GM19023 (cell line): ENCODE measurements around the gene RGS19.
"Not testable (repeated sequence)": the region's sequence is repeated elsewhere in the genome, so short reads cannot be mapped to it uniquely, and the experiment has no call there.

ENCODE experiments used
- ATAC-seq: cut with Tn5 transposase; IDR thresholded peaks from one replicate; pipeline ENCODE4 v1.9.1; 2021; ENCODE audit warnings: mild to moderate bottlenecking, moderate library complexity; ENCODE audit not compliant: unreplicated experiment

Gene RGS19, protein sequence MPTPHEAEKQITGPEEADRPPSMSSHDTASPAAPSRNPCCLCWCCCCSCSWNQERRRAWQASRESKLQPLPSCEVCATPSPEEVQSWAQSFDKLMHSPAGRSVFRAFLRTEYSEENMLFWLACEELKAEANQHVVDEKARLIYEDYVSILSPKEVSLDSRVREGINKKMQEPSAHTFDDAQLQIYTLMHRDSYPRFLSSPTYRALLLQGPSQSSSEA

GRCh38 chr20:64079273-64080012 is at the start of gene RGS19:
Gene RGS19, minus strand, starts transcription at chr20:64079518. Its CDS starts 2,632 bp downstream, at chr20:64076886.
- peak; percentile 46 for ATAC-seq

DNA sequence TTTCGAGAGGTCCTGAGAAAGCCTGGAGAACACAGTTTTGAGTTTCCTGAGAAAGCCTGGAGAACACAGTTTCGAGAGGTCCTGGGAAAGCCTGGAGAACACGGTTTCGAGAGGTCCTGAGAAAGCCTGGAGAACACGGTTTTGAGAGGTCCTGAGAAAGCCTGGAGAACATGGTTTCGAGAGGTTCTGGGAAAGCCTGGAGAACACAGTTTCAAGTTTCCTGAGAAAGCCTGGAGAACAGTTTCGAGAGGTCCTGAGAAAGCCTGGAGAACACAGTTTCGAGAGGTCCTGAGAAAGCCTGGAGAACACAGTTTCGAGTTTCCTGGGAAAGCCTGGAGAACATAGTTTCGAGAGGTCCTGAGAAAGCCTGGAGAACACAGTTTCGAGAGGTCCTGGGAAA is 44.2 kb upstream of the RGS19 start:
- not testable (repeated sequence) for ATAC-seq

- not testable (repeated sequence) for ATAC-seq
Measured at GRCh38 chr20:64122927-64123326, 43.6 kb upstream of the RGS19 start.

- ATAC-seq: no peak
Measured at GRCh38 chr20:64121586-64121985, 42.3 kb upstream of the RGS19 start.

DNA sequence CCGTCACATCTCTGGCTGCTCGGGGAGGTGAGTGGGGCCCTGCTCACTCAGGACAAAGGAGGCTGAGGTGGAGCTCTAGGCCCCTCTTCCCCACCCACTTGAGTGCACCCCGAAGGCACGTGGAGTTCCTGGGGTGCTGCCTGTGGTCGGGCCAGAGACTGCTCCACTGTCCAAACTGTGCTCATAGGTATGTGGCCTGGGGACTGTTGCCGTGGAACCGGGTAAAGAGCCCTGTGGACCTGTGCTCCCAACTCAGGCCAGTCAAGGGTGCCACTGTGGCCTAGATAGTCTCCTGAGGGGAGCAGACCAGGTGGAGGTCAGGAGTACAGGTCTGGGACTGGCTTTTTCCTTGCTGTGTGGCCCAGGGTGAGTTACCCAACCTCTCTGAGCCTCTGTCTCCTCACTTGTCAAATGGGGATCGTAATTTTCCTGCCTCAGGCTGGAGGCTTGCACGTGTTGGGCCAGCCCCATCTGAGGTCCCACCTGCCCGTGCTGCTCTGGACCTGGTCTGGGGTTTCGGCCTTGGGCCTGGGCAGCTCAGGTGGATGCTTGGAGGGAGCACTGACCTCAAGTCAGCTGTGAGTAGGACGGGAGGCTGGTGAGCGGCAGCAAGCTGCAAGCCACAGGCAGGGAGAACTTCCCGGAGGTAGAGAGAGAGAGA is 40.5 kb upstream of the RGS19 start:
- no peak for ATAC-seq

- ATAC-seq: no peak
Measured at GRCh38 chr20:64119301-64119680, 40.0 kb upstream of the RGS19 start.

GRCh38 chr20:64117432-64117777 is 38.1 kb upstream of the RGS19 start:
- not testable (repeated sequence) for ATAC-seq

DNA sequence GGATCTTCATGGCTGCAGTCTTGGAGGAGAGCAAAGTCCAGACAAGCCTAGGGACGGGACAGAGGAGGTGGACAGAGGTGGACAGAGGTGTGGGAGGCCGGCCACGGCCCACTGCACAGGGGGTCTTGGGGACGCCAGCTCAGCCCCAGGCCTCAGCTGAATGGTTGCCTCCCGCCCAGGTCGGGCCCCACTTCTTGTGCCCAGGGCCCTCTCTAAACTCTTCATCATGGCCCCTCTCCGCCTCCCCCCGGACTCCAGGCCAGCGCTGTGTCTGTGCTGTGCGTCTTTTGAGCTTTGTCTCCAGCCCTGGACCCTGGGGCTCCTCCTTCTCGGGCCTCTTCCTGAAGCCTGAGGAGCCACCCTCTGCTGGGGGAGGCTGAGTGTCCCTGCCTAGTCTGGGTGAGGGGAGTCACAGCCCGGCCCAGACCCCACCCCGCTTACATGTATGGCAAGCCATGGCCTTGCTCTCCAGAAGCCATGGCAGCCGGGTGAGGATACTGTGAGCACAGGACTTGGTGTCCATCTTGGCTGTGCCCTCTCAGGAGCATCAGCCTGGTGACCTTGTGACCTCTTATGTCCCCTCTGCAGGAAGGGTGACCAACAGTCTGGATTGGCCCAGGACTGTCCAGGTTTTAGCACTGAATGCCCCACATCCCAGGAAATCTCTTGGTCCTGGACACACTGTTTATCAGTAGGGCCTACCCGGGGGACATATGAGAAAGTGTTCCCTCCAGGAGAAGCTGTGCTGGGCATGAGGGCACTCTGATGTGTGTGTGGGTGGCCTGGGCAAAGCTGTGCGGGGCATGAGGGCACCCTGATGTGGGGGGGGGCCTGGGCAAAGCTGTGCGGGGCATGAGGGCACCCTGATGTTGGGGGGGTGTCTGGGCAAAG is 37.5 kb upstream of the RGS19 start:
- no peak for ATAC-seq

- ATAC-seq: no peak
Measured at GRCh38 chr20:64116016-64116415, 36.7 kb upstream of the RGS19 start.

GRCh38 chr20:64115171-64115911 is 36.0 kb upstream of the RGS19 start:
- ATAC-seq: no peak

GRCh38 chr20:64114356-64114971 is 35.1 kb upstream of the RGS19 start:
- no peak for ATAC-seq

- ATAC-seq: no peak
Measured at GRCh38 chr20:64113796-64114355, 34.6 kb upstream of the RGS19 start.

- no peak for ATAC-seq
Measured at GRCh38 chr20:64113444-64113775, 34.1 kb upstream of the RGS19 start.

GRCh38 chr20:64112691-64113443 is 33.5 kb upstream of the RGS19 start:
- ATAC-seq: no peak

DNA sequence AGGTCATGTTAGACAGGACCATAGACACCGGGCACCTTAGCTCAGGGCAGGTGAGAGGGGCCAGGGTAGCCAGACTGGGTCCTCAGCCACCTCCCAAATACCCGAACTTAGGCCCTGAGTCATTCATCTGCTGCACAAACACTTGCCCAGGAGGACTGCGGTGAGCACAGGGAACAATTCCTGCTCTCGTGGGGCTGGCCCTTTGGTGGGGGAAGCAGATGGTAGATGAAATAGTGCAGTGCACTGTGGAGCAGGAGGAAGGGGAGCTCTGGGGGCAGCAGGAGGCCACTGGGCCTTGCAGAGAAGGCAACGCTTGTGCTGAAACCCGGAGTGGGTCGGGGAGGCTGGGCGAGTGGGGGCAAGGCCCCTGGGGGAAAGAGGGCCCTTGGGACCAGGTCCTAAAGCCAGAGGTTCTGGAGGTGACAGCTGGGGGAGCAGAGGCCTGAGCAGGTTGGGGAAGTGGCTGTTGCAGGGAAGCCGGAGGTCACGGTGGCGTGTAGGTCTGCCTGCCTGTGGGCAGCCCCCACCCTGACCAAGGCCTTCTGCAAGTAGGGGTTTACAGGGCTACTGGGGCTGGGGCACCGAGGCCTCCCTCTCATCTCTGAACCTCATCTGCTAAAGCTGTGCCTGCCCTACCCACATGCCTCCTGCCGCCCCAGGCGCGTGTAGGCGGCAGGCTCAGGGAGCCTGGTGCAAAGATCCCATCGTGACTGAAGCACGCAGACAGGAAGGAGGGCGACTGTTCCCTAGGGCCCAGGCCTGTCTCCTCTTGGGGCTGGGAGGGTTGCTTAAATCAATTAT is 32.7 kb upstream of the RGS19 start:
- ATAC-seq: no peak

DNA sequence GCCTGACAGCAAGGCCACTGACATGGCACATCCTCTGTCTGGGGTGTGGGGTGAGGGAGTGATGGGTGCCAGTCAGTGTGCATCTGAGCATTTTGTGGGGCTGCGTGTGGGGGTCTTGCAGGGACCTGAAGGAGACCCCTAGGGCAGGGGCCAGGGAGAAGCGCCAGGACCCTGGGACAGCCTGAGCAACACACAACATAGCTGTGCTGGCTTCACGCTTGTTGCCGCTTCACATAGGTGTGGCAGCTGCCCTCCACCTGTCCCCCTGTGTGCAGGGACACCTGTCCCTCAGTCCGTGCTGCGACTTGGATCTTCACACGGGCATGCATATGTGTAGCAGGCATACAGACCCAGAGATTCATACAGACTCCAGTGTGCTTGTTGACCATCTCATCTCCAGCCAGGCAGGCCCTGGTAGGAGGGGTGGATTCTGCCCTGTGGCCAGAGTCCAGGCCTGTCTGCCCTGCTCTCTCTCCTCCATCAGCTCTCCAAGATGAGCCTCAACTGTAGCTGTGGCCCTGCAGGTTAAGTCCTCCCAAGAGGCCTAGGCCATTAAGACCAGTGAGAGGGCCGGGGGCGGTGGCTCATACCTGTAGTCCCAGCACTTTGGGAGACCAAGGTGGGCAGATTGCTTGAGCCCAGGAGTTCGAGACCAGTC is 31.2 kb upstream of the RGS19 start:
- ATAC-seq: no peak

DNA sequence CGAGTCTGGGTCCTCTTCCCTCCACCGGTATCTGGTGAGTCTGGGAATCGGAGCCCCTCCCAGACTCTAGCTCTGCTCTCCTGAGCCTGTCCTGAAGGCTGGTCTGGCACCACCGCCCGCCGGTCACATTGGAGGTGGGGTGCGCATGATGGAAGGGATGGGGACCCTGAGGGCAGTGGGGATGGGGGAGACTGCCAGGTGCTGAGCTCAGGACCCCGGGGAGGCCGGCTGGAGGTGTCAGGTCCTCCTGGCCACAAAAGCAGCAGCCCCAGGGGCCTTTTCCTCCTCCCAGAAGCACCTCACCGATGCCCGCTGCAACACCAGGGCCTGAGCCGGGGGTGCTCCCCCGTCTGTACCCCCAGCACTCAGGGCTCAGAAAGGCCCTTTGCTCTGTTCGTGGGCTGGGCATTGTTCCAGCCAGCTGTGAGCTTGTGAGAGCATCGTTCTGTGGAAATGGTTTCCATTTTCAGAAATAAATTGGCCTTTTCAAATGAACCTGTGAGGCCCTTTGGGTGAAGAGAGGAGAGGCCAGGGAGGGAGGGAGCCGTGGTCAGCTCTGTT is 30.6 kb upstream of the RGS19 start:
- ATAC-seq: no peak
